ENCODE data around the gene GSTT4.
"Not testable (repeated sequence)": the region's sequence is repeated elsewhere in the genome, so short reads cannot be mapped to it uniquely, and the experiment has no call there.

The GSTT4 gene

DNA sequence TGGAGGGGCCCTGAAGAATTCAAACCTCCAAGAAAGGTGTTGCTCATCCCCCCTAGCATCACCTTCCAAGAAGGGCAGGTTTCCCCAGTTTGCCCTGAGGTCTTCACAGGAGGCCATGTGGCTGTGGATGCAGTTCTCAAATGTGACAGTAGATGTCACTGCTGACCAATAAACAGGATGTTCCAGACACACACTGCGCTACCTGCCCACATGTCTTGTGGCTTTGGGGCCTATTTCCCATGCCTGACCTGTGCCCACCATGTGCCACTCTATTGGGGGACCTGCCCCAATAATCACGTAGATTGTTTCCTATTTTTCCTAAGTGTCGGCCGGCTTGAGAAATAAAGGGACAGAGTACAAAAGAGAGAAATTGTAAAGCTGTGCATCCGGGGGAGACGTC, 20.8 kb downstream of the GSTT4 start:
- DNase-seq = peak; percentile 41

DNA sequence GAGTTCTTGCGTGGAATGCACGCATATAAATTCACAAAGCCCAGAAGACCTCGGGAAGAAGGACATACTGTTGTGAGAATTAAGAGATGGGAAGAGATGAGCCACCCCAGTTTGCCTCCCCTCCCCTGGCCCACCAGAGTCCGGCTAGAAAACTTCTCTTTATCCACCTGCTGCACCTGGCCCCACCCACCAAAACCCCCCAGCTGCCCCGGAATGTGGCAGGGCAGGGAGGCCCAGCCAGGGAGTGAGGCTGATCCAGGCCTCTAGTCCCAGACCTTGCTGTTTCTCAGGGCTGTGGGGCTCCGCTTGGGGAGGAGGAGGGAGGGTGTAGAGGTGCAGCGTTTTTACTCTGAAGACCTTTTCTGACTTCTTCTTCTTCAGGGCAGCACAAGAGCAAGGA, 24.7 kb downstream of the GSTT4 start:
- not testable (repeated sequence) for DNase-seq

DNA sequence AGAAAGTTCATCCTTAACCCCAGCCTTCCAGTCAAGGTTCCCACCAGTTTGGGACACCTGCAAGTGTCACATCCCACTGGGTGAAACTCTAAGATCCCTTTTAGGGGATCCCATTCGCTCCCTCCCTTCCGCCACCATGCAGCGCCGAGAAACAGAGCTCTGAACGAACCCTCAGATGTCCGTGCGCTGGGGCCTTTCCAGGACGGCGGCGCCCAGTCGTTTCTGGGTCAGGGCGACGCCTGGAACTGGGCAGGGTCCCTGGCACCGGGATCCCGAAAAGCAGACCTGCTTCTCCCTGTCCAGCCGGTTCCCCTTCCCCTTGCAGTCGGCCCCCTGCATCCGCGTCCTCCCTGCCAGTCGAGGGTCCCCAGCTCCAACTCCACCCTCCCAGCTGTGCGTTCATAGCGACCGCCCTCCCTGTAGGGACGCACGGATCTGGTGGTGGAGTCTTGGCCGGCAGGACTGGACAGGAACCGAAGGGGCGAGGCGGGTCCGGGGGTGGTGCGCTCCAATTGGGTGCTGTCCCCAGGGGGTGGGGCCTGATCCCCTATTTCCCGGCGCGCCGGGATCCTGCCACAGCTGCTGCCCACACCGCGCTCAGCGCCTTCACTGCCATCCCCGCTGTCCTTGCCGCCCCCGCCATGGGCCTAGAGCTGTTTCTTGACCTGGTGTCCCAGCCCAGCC, 25.6 kb downstream of the GSTT4 start, which contains the start of gene GSTT2:
Gene GSTT2, plus strand, starts transcription at position 578 of the 684 bp plus-strand sequence.
- DNase-seq = not testable (repeated sequence)

DNA sequence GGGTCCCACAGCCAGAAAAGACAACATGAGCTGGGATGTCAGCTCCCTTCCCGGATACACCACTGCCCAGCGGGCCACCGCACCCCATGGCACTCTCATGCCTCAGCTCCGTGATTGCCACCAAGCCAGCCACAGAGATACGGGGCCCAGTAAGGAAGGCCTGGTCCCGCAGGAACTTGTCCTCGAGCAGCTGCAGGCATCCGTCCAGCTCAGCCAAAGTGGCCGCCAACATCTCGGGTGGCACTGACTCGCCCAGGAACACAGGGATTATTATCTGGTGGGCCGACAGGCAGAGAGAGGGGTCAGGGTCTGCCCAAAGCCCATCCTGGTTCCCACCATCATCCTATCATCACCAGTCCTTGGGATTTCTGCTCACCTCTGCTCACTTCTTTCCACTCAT, 27.9 kb downstream of the GSTT4 start:
- not testable (repeated sequence) for DNase-seq

DNA sequence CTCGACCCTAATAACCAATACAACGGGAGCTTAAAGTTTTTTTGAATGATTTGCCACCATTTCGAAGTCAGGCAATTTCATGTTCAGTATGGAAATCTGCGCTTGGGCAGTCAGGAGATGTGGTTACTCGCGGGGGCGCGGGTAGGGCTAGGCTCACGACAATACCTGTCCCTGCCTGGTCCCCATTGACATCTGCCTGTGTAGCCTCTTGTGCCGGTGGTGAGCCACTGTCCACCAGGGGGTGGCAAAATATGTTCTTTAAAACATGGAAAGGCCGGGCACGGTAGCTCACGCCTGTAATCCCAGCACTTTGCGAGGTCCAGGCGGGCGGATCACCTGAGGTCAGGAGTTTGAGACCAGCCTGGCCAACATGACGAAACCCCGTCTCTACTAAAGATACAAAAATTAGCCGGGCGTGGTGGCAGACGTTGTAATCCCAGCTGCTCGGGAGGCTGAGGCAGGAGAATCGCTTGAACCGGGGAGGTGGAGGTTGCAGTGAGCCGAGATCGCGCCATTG, 30.4 kb downstream of the GSTT4 start:
- DNase-seq = not testable (repeated sequence)

DNA sequence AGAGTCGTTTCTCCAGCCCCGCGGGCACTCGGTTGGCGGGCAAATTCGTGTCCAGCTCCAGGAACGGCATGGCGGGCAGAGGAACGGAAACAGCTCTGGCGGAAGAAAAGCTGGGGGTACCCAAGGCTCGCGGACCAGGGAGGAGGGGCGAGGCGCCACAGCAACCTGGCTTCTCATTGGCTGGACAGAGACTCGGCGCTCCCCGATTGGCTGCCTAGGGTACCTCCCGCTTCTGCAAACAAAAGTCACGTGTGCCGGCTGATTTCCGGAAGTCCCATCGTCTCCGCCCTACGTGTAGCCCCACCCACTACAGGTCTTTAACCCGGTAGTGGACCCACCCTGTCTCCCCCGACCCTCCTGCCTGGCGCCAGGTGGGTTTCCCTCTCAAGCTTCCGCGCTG, 30.9 kb downstream of the GSTT4 start, which contains the start of gene DDT:
Gene DDT, minus strand, starts transcription at position 97 of the 400 bp plus-strand sequence. Its CDS starts 27 bp downstream, at position 70.
- DNase-seq = not testable (repeated sequence)

DNA sequence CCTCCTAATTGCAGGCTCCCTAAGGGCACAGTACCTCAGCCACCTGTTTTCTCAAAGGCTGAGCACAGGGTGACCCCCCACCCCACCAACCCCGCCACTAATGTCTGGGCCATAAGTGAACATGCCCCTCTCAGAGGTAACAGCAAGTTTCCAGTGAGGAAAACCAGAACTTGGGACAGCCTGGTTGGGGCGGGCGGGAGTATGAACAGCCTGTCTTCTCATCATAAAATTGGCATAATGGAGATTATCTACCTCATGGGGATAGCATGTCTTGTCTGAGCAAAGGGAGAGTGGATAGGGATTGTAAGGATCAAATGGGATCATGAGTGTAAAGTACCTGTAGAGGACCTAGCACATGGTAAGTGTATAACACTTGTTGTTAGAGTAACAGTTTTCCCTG, 33.3 kb downstream of the GSTT4 start:
- not testable (repeated sequence) for DNase-seq

DNA sequence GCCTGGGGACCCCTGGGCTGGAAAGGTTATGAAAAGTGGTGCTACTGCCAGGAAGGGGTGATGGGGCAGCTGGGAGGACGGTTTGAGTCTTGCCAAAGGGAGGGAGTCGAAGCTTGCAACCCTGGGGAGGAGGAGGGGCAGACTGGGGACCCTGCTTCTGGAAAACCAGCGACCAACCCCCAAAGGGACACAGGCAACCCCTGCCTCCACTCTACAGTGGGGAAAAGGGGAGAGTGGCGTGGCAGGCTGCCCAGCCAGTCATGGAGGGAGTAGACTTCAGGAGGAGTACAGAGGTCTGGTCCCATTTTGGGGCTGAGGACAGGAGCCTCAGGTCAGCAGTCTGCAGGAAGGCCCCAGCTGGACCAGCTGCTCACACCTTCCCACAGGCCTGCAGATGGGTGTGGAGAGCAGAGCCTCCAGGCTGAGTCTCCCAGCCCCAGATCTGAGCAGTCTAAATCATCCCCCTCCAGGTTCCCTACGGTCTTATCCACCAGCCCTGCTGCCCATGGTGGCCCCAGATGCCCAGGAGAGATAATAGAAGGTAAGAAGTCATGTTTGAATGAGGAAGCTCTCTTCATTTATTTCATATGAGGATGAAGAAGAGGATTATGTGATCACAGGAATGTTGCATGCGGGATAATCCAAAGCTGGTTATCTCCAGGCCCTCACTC, 34.3 kb downstream of the GSTT4 start:
- no peak for DNase-seq

DNA sequence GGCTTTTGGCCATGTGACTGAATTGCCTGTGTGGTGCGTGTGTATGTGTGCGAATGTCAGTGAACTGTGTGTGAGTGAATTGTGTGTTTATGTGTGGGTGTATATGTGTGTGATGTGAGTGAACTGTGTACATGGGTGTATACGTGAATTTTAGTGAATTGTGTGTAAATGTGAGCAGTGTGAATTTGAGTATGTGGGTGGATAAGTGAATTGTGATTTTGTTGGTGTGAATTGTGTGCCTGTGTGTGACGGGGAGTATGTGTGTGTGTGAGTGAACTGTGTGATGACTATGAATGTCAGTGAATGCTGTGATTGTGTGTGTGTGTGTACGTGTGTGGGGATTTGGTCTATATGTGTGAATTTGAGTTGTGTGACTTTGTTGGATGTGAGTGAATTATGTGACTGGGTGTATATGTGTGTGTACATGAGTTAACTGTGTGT, 35.0 kb downstream of the GSTT4 start:
- DNase-seq = no peak

DNA sequence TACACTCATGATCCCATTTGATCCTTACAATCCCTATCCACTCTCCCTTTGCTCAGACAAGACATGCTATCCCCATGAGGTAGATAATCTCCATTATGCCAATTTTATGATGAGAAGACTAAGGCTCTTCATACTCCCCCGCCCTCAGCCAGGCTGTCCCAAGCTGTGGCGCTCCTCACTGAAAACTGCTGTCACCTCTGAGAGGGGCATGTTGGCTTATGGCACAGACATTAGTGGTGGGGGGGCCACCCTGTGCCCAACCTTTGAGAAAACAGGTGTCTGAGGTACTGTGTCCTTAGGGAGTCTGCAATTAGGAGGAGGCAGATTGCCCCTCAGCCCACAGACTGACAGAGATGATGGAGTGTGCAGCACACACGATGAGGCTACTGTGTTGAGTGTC, 36.2 kb downstream of the GSTT4 start:
- peak; percentile 17 for DNase-seq

DNA sequence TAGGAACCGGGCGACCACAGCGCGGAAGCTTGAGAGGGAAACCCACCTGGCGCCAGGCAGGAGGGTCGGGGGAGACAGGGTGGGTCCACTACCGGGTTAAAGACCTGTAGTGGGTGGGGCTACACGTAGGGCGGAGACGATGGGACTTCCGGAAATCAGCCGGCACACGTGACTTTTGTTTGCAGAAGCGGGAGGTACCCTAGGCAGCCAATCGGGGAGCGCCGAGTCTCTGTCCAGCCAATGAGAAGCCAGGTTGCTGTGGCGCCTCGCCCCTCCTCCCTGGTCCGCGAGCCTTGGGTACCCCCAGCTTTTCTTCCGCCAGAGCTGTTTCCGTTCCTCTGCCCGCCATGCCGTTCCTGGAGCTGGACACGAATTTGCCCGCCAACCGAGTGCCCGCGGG, 38.7 kb downstream of the GSTT4 start, which contains the start of gene DDTL:
Gene DDTL, plus strand, starts transcription at position 321 of the 400 bp plus-strand sequence. Its CDS starts 27 bp downstream, at position 348.
- not testable (repeated sequence) for DNase-seq

DNA sequence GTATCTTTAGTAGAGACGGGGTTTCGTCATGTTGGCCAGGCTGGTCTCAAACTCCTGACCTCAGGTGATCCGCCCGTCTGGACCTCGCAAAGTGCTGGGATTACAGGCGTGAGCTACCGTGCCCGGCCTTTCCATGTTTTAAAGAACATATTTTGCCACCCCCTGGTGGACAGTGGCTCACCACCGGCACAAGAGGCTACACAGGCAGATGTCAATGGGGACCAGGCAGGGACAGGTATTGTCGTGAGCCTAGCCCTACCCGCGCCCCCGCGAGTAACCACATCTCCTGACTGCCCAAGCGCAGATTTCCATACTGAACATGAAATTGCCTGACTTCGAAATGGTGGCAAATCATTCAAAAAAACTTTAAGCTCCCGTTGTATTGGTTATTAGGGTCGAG, 39.2 kb downstream of the GSTT4 start:
- not testable (repeated sequence) for DNase-seq

DNA sequence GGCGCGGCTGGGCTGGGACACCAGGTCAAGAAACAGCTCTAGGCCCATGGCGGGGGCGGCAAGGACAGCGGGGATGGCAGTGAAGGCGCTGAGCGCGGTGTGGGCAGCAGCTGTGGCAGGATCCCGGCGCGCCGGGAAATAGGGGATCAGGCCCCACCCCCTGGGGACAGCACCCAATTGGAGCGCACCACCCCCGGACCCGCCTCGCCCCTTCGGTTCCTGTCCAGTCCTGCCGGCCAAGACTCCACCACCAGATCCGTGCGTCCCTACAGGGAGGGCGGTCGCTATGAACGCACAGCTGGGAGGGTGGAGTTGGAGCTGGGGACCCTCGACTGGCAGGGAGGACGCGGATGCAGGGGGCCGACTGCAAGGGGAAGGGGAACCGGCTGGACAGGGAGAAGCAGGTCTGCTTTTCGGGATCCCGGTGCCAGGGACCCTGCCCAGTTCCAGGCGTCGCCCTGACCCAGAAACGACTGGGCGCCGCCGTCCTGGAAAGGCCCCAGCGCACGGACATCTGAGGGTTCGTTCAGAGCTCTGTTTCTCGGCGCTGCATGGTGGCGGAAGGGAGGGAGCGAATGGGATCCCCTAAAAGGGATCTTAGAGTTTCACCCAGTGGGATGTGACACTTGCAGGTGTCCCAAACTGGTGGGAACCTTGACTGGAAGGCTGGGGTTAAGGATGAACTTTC, 44.0 kb downstream of the GSTT4 start, which contains the start of gene GSTT2B:
Gene GSTT2B, minus strand, starts transcription at position 112 of the 688 bp plus-strand sequence. Its CDS starts 64 bp downstream, at position 48.
- not testable (repeated sequence) for DNase-seq

DNA sequence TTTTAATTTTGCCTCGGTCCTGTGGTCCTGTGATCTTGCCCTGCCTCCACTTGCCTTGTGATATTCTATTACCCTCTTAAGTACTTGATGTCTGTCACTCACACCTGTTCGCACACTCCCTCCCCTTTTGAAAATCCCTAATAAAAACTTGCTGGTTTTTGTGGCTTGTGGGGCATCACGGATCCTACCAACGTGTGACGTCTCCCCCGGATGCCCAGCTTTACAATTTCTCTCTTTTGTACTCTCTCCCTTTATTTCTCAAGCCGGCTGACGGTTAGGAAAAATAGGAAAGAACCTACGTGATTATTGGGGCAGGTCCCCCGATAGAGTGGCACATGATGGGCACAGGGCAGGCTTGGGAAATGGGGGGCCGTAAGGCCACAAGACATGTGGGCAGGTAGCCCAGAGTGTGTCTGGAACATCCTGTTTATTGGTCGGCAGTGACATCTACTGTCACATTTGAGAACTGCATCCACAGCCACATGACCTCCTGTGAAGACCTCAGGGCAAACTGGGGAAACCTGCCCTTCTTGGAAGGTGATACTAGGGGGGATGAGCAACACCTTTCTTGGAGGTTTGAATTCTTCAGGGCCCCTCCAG, 48.9 kb downstream of the GSTT4 start:
- DNase-seq = peak; percentile 32

DNA sequence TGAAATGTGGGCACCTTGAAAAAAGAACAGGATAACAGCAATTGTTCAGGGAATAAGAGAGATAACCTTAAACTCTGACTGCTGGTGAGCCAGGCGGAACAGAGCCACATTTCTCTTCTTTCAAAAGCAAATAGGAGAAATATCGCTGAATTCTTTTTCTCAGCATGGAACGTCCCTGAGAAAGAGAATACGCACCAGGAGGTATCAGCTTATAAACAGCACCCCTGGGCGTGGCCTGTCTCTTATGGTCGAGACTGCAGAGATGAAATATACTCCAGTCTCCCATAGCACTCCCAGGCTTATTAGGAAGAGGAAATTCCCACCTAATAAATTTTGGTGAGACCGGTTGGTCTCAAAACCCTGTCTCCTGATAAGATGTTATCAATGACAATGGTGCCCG, 49.4 kb downstream of the GSTT4 start:
- not testable (repeated sequence) for DNase-seq

DNA sequence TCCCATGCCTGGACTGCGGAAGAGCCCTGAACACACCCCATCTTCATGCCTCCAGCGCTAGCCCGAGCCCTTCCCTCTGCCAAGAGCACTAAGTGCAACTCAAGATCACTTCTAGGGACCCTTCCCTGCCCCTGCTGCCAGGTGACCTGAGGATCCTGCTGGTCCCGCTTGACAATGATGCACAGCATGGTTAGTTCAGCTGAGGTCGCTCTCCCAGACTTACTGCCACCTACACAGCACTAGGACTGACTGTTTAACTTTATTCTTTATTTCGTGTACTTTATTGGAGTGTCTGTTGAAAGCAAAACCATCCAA, 50.3 kb downstream of the GSTT4 start:
- DNase-seq = not testable (repeated sequence)

DNA sequence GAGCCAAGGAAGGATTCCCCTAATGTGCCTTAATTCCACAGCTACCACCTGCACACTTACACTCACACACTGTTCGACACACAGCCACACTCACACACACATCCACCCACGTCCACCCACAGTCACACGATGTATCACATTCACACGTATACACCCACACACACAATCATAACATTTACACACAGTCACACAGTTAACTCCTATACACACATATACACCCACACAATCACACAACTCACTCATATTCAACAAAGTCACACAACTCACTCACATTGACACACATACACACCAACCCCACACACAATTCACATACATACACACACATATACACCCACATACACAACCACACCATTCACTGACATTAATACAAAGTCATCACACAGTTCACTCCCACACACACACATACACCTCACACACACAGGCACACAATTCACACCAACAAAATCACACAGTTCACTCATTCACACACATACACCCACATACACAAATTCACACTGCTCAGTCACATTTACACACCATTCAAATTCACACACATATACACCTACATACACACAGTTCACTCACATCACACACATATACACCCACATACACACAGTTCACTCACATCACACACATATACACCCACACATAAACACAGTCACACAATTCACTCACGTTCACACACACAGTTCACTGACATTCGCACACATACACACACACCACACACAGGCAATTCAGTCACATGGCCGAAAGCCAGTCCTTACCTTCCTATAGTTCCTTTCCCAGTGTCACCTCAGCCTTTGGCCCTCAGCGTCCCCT, 50.9 kb downstream of the GSTT4 start:
- DNase-seq = not testable (repeated sequence)

DNA sequence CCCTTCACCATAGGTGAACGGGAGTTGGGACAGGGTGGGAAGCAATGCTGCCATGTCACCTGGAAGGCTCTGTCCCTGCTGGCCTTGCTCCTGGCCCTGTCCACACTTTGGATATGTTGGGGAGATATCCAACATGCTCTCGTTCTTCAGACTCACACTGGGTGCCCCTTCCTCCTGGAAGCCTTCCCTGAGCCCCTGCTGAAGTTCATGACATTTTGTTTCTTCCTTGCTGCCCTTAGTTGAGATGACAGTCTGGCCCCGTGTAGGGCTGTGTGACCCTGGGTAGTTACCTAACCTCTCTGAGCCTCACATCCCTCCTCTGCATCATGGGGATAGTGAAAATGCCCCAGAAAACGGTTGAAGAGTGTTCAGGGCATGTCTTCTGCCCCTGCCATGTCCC, 51.8 kb downstream of the GSTT4 start:
- not testable (repeated sequence) for DNase-seq

DNA sequence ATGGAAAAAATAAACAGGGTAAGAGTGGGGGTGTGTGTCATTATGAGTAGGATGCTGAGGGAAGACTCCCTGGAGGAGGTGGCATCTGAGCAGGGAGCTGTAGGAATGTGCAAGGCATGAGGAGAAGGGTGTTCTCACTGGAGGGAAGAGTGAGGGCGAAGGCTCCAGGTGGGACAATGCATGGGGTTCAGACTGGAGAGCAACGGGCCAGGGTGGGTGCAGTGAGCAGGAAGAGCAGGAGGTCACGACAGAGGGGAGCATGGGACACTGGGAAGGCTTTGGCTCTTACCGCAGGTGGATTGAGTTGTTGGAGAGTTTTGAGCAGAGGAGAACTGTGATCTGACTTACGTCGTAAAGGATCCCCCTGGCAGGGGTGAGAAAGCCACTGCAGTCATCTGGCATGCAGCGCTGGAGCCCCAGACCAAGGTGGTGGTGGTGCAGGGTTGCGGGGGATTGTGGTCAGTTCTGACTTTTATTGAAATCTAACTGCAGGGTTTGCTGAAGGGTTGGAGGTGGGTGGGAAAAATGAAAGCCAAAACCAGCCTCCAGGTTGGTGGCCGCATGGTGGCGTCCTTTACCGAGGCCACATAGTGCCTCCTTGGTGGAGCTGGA, 52.4 kb downstream of the GSTT4 start:
- DNase-seq = not testable (repeated sequence)

DNA sequence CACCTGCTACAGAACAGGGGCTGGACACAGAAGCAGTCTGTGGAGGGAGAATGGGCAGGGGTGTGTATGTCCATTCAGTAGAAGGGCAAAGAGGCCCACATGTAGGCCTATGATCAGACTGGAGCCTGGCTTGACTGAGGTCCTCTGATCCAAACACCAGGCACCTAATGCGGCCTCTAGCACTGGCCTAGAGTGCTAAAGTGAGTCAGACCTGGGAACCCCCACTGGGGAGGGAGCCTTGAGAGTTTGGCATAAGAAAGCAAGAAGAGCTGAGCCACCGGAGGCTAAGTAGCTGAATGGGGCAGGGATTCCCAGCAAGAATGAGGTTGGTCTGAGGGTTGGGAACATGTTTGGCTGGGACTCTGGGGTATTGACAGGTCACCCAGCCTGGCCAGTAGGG, 53.9 kb downstream of the GSTT4 start:
- DNase-seq = not testable (repeated sequence)

DNA sequence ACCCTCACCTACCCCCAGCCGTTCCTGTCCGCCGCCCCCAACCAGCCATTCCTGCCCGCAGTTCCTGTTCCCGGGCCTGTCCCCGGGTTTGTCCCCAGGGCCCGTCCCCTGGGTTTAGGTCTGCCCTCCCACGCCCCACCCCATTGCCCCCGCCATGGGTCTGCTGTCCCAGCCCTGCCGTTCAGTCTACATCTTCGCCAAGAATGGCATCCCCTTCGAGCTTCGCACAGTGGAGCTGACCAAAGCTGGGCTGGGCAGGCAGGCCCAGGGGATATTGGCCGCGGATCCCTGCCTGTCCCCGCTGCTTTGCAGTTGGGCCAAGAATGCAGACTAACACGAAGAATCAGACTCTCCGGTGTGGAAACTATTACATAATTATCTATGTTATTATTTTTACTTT, 55.5 kb downstream of the GSTT4 start:
- not testable (repeated sequence) for DNase-seq

All from NCI-H2171 treated with DMSO at 0.1 percent for 48 hours (cell line).